ENCODE measurements around the gene TRAF5.
"Not testable (repeated sequence)": the region's sequence is repeated elsewhere in the genome, so short reads cannot be mapped to it uniquely, and the experiment has no call there.

GRCh38 chr1:211407749-211408148, 81.1 kb downstream of the TRAF5 start:
- not testable (repeated sequence) for TF ChIP-seq CTCF, POLR2A (IDR thresholded peaks at IDR 0.05)
